ENCODE measurements around the gene FAT1.

FAT1 gene

DNA sequence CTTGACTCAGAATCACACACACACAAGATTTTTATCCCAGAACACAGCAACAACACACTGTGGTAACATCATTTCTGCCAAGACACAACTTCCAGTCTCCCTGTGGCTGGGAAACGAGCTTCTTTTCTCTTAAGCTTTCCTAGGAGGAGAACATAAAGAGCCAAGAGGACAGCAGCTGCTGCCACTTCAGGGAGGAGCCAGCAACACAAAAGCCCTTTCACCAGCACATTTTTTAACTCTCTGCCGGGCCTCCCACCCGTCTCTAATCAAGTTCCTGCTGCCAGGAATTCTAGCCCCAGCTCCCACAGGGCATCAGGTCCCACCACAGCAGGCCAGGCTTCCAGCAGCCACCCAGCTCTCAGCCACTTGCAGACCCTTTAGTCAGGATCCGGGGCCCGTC is 22.4 kb downstream of the FAT1 start:
- Histone ChIP-seq H3K36me3 (ENCODE audit: control insufficient read depth in 1 of 2, insufficient read depth in 2 of 2, low read length in 2 of 2) (peaks cover 6 to 19% of the 10 kb centered on the region in 2 donors), H3K27me3 (ENCODE audit: control insufficient read depth in 1 of 2, insufficient read depth in 2 of 2, low read length in 2 of 2) (no peaks in the 10 kb centered on the region), H3K4me1 (ENCODE audit: control insufficient read depth in 1 of 2, insufficient read depth in 2 of 2, low read length in 2 of 2) (peaks cover 42 to 58% of the 10 kb centered on the region in 2 donors), H3K9me3 (ENCODE audit: control insufficient read depth in 1 of 2, low read length in 2 of 2) (no peaks in the 10 kb centered on the region), H3K4me3 (ENCODE audit: low read depth in 1 of 2, low read length in 2 of 2) (peak overlapping the region in 1 of 2 donors; percentile 13), H3K9ac (ENCODE audit: low read depth in 1 of 2, low read length in 2 of 2) (peak overlapping the region in 1 of 2 donors; percentile 29), H3K27ac (ENCODE audit: low read depth, low read length) (peak overlapping the region; percentile 15)

DNA sequence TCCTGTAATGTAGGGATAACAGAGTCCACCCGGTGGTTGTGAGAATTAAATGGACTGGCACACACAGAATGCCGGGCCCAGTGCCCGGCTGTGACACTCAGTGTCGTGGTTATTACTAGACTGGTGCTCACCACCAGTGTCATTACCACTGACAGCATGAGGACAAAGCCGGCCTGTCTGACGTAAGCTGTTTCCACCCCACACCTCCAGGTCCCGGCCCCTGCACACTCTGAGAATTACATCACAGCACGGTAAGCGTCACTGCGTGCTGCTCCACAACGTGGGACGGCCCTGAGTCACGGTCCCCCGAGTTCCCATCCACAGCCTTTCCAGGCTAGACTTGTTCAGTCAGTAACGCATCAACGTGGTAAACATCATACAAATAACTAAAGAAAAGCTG is 22.9 kb downstream of the FAT1 start:
- Histone ChIP-seq H3K27me3 (ENCODE audit: control insufficient read depth in 1 of 2, insufficient read depth in 2 of 2, low read length in 2 of 2) (no peaks in the 10 kb centered on the region), H3K4me1 (ENCODE audit: control insufficient read depth in 1 of 2, insufficient read depth in 2 of 2, low read length in 2 of 2) (peaks cover 44 to 63% of the 10 kb centered on the region in 2 donors), H3K9me3 (ENCODE audit: control insufficient read depth in 1 of 2, low read length in 2 of 2) (no peaks in the 10 kb centered on the region), H3K9ac (ENCODE audit: low read depth in 1 of 2, low read length in 2 of 2) (peak overlapping the region in 1 of 2 donors; percentile 29), H3K27ac (ENCODE audit: low read depth, low read length) (peak overlapping the region; percentile 15), H3K4me3 (ENCODE audit: low read depth in 1 of 2, low read length in 2 of 2) (peak overlapping the region in 1 of 2 donors; percentile 13), H3K36me3 (ENCODE audit: control insufficient read depth in 1 of 2, insufficient read depth in 2 of 2, low read length in 2 of 2) (peaks cover under 1 to 14% of the 10 kb centered on the region in 2 donors)

DNA sequence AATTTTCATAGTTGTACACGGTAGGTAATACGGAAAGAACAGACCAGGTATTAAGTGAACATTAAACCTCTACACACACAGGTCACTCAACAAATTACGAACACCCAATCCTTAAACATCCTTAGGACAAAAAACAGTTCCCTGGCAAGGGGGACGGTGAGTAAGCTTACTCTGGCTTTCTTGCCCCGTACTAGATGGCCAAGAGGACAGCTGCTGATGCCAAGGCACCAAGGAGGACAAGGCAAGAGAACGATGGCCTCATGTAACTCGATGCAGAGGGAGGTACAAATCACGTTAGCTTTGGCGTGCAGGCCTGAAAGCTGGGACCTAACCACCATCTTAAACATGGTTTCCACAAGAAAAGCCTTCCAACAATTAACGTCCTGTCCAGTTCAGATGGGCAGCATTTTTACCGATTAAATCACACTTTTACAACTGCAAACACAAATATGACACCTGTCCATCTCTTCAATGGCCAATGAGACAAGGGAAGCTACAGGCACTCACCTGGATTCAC is 23.7 kb downstream of the FAT1 start:
- no peak overlapping the region for H3K27ac ChIP-seq (ENCODE audit: low read depth, low read length)
- H3K4me1 ChIP-seq (ENCODE audit: control insufficient read depth in 1 of 2, insufficient read depth in 2 of 2, low read length in 2 of 2): peaks cover 44 to 67% of the 10 kb centered on the region in 2 donors

DNA sequence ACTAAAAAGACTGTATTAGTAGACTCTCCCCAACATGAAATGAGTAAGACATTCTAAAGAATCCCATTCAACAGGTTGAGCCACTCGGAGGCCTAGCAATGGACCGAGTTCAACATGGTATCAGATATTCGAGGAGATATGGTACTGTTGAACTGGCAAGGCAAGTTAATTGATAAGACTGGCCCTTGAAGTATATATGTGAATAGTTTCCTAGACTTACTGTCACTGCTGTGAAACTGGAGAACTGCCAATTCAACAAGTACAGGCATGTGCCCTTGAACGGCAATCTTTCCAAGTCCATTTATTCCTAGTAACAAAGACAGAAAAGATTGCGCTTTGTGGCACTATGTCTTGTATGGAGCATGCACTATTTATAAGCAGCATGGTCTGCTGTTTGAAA is 24.4 kb downstream of the FAT1 start:
- Histone ChIP-seq H3K9ac (ENCODE audit: low read depth in 1 of 2, low read length in 2 of 2) (no peak overlapping the region), H3K4me1 (ENCODE audit: control insufficient read depth in 1 of 2, insufficient read depth in 2 of 2, low read length in 2 of 2) (peaks cover 44 to 67% of the 10 kb centered on the region in 2 donors), H3K27me3 (ENCODE audit: control insufficient read depth in 1 of 2, insufficient read depth in 2 of 2, low read length in 2 of 2) (no peaks in the 10 kb centered on the region), H3K27ac (ENCODE audit: low read depth, low read length) (no peak overlapping the region), H3K9me3 (ENCODE audit: control insufficient read depth in 1 of 2, low read length in 2 of 2) (no peaks in the 10 kb centered on the region), H3K4me3 (ENCODE audit: low read depth in 1 of 2, low read length in 2 of 2) (peak overlapping the region in 1 of 2 donors; percentile 33), H3K36me3 (ENCODE audit: control insufficient read depth in 1 of 2, insufficient read depth in 2 of 2, low read length in 2 of 2) (peaks cover 0 to 8% of the 10 kb centered on the region in 2 donors)

More for the DNA sequence above, 23.7 kb downstream of the FAT1 start:
- peaks cover 0 to 8% of the 10 kb centered on the region in 2 donors for H3K36me3 ChIP-seq (ENCODE audit: control insufficient read depth in 1 of 2, insufficient read depth in 2 of 2, low read length in 2 of 2)
- no peaks in the 10 kb centered on the region for H3K27me3 ChIP-seq (ENCODE audit: control insufficient read depth in 1 of 2, insufficient read depth in 2 of 2, low read length in 2 of 2)
- peak overlapping the region in 1 of 2 donors; percentile 24 for H3K4me3 ChIP-seq (ENCODE audit: low read depth in 1 of 2, low read length in 2 of 2)
- H3K9ac ChIP-seq (ENCODE audit: low read depth in 1 of 2, low read length in 2 of 2): no peak overlapping the region
- no peaks in the 10 kb centered on the region for H3K9me3 ChIP-seq (ENCODE audit: control insufficient read depth in 1 of 2, low read length in 2 of 2)

DNA sequence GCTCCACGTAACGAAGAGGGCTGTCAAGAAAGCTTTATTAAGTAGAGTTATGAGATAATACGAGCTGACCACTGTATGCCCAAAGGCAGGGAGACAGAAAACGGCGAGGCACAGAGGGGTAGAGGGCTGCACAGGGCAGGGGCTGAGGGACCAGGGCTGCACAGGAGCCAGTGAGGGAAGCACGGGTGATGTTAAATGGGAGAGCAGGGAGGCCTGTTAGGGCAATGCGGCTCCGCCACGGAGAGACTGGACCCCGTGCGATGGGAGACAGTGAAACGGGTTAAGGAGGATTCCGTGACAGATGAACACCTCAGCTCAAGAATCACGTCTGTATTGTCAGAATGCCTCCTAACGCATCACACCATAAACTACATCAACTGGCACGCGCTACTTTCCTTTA is 25.1 kb downstream of the FAT1 start:
- Histone ChIP-seq H3K27ac (ENCODE audit: low read depth, low read length) (no peak overlapping the region), H3K9ac (ENCODE audit: low read depth in 1 of 2, low read length in 2 of 2) (no peak overlapping the region), H3K9me3 (ENCODE audit: control insufficient read depth in 1 of 2, low read length in 2 of 2) (no peaks in the 10 kb centered on the region), H3K4me3 (ENCODE audit: low read depth in 1 of 2, low read length in 2 of 2) (peak overlapping the region; percentile 12 to 33), H3K27me3 (ENCODE audit: control insufficient read depth in 1 of 2, insufficient read depth in 2 of 2, low read length in 2 of 2) (no peaks in the 10 kb centered on the region), H3K36me3 (ENCODE audit: control insufficient read depth in 1 of 2, insufficient read depth in 2 of 2, low read length in 2 of 2) (peaks cover 0 to 7% of the 10 kb centered on the region in 2 donors), H3K4me1 (ENCODE audit: control insufficient read depth in 1 of 2, insufficient read depth in 2 of 2, low read length in 2 of 2) (peaks cover 44 to 68% of the 10 kb centered on the region in 2 donors)

DNA sequence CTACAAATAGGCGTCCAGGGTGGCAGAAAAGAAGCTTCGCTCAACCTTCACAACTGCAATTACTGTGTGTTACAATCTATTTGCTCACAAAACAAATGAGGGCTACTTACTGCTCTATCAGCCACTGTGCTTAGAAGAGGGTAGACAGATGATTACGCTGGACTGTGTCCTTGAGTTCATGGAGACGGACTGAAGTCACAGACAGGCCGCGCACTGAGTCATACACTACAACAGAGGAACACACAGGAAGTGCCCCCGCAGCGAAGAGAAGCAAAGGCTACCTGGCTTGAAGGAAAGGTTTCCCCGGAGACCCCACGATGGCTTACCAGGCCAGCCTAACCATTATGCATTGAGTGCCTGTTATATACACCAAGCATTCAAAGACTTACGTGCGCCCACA is 25.6 kb downstream of the FAT1 start:
- Histone ChIP-seq H3K36me3 (ENCODE audit: control insufficient read depth in 1 of 2, insufficient read depth in 2 of 2, low read length in 2 of 2) (peaks cover 0 to 6% of the 10 kb centered on the region in 2 donors), H3K27me3 (ENCODE audit: control insufficient read depth in 1 of 2, insufficient read depth in 2 of 2, low read length in 2 of 2) (no peaks in the 10 kb centered on the region), H3K4me3 (ENCODE audit: low read depth in 1 of 2, low read length in 2 of 2) (no peak overlapping the region), H3K9me3 (ENCODE audit: control insufficient read depth in 1 of 2, low read length in 2 of 2) (no peaks in the 10 kb centered on the region), H3K9ac (ENCODE audit: low read depth in 1 of 2, low read length in 2 of 2) (no peak overlapping the region), H3K4me1 (ENCODE audit: control insufficient read depth in 1 of 2, insufficient read depth in 2 of 2, low read length in 2 of 2) (peaks cover 49 to 68% of the 10 kb centered on the region in 2 donors), H3K27ac (ENCODE audit: low read depth, low read length) (no peak overlapping the region)

DNA sequence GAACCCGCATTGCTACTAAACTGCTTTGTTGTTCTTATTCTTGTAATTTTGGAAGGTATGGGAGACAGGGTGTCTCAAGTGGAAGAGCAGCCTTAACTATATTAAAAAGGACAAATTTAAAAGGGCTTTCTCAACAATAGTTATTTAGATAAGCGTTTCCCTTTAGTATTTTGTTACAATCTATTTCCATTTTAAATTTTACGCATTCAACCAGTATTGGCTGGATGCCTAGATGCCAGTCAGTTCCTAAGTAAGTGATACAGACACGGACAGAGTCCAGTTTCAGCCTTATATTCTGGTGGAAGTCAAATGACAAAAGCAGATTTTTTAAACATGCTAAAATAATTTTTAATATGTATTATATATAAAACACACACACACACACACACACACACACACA is 28.3 kb downstream of the FAT1 start:
- H3K36me3 ChIP-seq (ENCODE audit: control insufficient read depth in 1 of 2, insufficient read depth in 2 of 2, low read length in 2 of 2): peaks cover 0 to 10% of the 10 kb centered on the region in 2 donors
- no peak overlapping the region for H3K27ac ChIP-seq (ENCODE audit: low read depth, low read length)
- H3K27me3 ChIP-seq (ENCODE audit: control insufficient read depth in 1 of 2, insufficient read depth in 2 of 2, low read length in 2 of 2): no peaks in the 10 kb centered on the region
- H3K9me3 ChIP-seq (ENCODE audit: control insufficient read depth in 1 of 2, low read length in 2 of 2): no peaks in the 10 kb centered on the region
- no peak overlapping the region for H3K4me3 ChIP-seq (ENCODE audit: low read depth in 1 of 2, low read length in 2 of 2)
- H3K9ac ChIP-seq (ENCODE audit: low read depth in 1 of 2, low read length in 2 of 2): no peak overlapping the region
- peaks cover 29 to 48% of the 10 kb centered on the region in 2 donors for H3K4me1 ChIP-seq (ENCODE audit: control insufficient read depth in 1 of 2, insufficient read depth in 2 of 2, low read length in 2 of 2)

DNA sequence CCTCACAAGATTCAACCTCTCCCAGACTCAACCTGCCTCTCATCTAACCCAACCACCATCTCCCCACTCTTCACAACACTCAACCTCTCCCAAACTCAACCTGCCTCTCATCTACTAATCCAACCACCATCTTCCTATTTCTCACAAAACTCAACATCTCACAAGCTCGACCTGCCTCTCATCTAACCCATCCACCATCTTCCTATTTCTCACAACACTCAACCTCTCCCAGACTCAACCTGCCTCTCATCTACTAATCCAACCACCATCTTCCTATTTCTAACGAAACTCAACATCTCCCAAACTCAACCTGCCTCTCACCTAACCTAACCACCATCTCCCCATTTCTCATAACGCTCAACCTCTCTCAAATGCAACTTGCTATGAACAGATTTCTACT is 29.8 kb downstream of the FAT1 start:
- no peaks in the 10 kb centered on the region for H3K27me3 ChIP-seq (ENCODE audit: control insufficient read depth in 1 of 2, insufficient read depth in 2 of 2, low read length in 2 of 2)
- H3K9me3 ChIP-seq (ENCODE audit: control insufficient read depth in 1 of 2, low read length in 2 of 2): no peaks in the 10 kb centered on the region
- H3K36me3 ChIP-seq (ENCODE audit: control insufficient read depth in 1 of 2, insufficient read depth in 2 of 2, low read length in 2 of 2): peaks cover 0 to 10% of the 10 kb centered on the region in 2 donors
- H3K4me3 ChIP-seq (ENCODE audit: low read depth in 1 of 2, low read length in 2 of 2): no peak overlapping the region
- peaks cover 20 to 36% of the 10 kb centered on the region in 2 donors for H3K4me1 ChIP-seq (ENCODE audit: control insufficient read depth in 1 of 2, insufficient read depth in 2 of 2, low read length in 2 of 2)
- no peak overlapping the region for H3K9ac ChIP-seq (ENCODE audit: low read depth in 1 of 2, low read length in 2 of 2)
- no peak overlapping the region for H3K27ac ChIP-seq (ENCODE audit: low read depth, low read length)

DNA sequence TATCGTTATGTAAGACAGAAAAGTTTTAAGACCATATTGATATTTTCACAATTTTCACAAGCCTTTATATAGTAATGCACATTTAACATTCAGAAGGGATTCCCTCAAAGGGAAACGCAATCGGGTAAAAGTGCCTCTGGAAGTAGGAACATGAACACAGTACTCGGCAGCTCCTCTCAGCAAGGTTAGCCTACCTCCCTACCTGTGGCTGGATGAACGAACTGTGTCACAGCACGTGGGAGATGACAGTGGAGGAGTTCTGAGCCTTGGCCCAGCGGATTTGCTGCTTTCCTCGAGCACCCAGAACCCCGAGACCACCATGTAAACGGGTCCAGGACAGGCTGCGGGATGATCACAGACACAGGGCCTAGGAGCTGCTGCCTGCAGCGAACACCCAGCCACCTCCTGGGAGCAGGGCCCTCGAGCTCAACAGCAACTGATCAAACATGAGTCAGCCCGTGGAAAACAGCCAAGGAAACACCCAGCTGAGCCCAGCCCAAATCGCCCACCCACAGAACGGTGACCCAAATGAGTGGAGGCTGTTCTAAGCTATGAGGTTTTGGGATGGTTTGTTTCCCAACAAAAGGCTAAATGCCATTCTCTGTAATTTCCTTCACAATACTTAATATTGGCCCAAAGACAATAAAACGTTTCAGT is 30.4 kb downstream of the FAT1 start:
- H3K9ac ChIP-seq (ENCODE audit: low read depth in 1 of 2, low read length in 2 of 2): no peak overlapping the region

DNA sequence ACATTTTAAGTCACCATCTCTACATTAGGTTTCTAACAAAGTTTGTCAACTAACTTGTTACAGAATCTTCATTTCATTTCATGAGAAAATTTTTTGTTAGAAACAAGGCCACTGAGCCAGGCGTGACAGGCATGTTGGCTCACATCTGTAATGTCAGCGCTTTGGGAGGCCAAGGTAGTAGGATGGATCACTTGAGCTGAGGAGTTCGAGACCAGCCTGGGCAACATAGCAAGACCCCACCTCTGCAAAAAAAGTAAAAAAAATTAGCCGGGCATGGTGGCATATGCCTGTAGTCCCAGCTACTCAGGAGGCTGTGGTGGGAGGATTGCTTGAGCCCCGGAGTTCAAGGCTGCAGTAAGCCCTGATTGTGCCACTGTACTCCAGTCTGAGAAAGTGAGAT is 32.3 kb downstream of the FAT1 start:
- Histone ChIP-seq H3K27me3 (ENCODE audit: control insufficient read depth in 1 of 2, insufficient read depth in 2 of 2, low read length in 2 of 2) (no peaks in the 10 kb centered on the region), H3K4me1 (ENCODE audit: control insufficient read depth in 1 of 2, insufficient read depth in 2 of 2, low read length in 2 of 2) (peaks cover 8 to 31% of the 10 kb centered on the region in 2 donors), H3K27ac (ENCODE audit: low read depth, low read length) (no peak overlapping the region), H3K4me3 (ENCODE audit: low read depth in 1 of 2, low read length in 2 of 2) (no peak overlapping the region), H3K36me3 (ENCODE audit: control insufficient read depth in 1 of 2, insufficient read depth in 2 of 2, low read length in 2 of 2) (peaks cover 0 to 10% of the 10 kb centered on the region in 2 donors), H3K9me3 (ENCODE audit: control insufficient read depth in 1 of 2, low read length in 2 of 2) (no peaks in the 10 kb centered on the region), H3K9ac (ENCODE audit: low read depth in 1 of 2, low read length in 2 of 2) (no peak overlapping the region)

More for the DNA sequence above, 30.4 kb downstream of the FAT1 start:
- H3K27ac ChIP-seq (ENCODE audit: low read depth, low read length): no peak overlapping the region
- H3K9me3 ChIP-seq (ENCODE audit: control insufficient read depth in 1 of 2, low read length in 2 of 2): no peaks in the 10 kb centered on the region
- peak overlapping the region in 1 of 2 donors; percentile 19 for H3K4me3 ChIP-seq (ENCODE audit: low read depth in 1 of 2, low read length in 2 of 2)
- peaks cover 14 to 30% of the 10 kb centered on the region in 2 donors for H3K4me1 ChIP-seq (ENCODE audit: control insufficient read depth in 1 of 2, insufficient read depth in 2 of 2, low read length in 2 of 2)
- no peaks in the 10 kb centered on the region for H3K27me3 ChIP-seq (ENCODE audit: control insufficient read depth in 1 of 2, insufficient read depth in 2 of 2, low read length in 2 of 2)
- peaks cover 0 to 10% of the 10 kb centered on the region in 2 donors for H3K36me3 ChIP-seq (ENCODE audit: control insufficient read depth in 1 of 2, insufficient read depth in 2 of 2, low read length in 2 of 2)

Data from duodenal mucosa (tissue), 2 donors.